Fibroblast of mammary gland (primary cell): ENCODE results near the gene GOLT1B.

Source experiments
- DNase-seq: peaks from one replicate; pipeline ENCODE4 v3.0.0-alpha.2; 2010; ENCODE audit warnings: low read depth
- H3K4me3 ChIP-seq: 2 replicates; pipeline ENCODE4 v1.5.1; 2011; ENCODE audit warnings: low read depth, mild to moderate bottlenecking, low read length, moderate library complexity; ENCODE audit not compliant: control insufficient read depth
- CTCF ChIP-seq: conservative IDR thresholded peaks from 2 replicates; pipeline ENCODE4 v1.5.1; 2011; ENCODE audit warnings: low read depth, low read length, inconsistent platforms; ENCODE audit not compliant: control insufficient read depth, insufficient read depth

Gene GOLT1B

GRCh38 chr12:21543151-21543550 is 41.6 kb downstream of the GOLT1B start:
- no peak for DNase-seq
- H3K4me3 ChIP-seq: no peak overlapping the region
- no peak for TF ChIP-seq CTCF

DNA sequence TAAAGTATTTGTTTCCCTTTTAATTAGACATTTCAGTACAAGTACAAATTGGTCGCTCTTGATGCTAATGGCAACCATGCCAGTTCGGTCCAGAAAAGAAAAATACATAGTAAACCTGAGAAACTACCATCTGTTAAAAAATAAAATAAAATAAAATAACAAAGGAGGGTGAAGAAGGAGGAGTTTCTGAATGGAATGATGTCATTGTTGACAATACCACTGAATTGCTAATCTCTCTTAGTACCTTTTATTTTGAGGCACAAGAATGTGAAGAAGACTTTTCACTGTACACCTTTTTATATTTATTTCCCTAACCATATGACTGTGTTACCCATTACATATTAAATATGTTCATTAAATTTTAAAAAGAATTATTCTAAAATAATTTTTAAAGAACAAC is 44.0 kb downstream of the GOLT1B start:
- no peak for TF ChIP-seq CTCF
- no peak for DNase-seq
- no peak overlapping the region for H3K4me3 ChIP-seq

GRCh38 chr12:21546716-21547115 is 45.1 kb downstream of the GOLT1B start:
- TF ChIP-seq CTCF: no peak
- no peak for DNase-seq
- no peak overlapping the region for H3K4me3 ChIP-seq

DNA sequence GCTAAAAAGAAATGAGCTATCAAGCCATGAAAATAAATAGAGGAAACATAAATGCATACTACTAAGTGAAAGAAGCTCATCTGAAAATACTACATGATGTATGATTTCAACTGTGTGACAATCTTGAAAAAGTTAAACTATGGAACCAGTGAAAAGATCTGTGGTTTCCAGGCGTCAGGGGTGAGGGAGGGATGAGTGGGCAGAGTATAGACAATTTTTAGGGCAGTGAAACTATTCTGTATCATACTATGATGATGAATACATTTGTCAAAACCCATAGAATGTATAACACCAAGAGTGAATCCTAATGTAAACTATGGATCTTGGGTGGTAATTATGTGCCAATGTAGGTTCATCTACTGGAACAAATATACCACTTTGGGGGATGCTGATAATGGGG is 45.8 kb downstream of the GOLT1B start:
- TF ChIP-seq CTCF: no peak
- no peak for DNase-seq
- no peak overlapping the region for H3K4me3 ChIP-seq

DNA sequence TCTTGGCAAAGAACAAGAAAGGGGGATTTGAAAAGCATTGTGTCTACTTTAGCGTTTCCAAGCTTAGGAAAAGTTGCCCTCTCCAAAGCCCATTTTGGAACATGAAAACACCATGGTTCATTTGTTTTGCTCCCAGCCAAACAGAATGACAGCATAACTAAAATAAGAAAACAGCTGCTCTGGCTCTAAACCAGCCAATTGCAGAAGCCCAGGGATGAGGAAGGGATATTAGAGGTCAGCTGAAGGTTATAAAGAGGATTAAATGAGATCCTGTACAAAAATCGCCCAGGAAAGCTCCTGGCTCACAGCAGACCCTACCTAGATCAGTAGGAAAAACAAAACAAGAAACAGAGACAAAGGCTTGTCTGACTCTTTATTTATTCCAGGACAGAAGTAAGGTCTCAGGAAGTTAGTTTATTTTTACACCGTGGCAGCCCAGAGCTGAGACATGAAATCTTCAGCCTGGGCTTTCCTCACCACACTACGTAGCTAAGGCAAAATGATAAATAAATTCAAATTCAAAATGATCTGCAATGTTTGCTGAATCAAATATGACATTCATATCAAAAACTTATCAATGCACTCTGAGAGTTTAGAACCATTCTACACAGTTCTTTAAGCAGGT is 50.4 kb downstream of the GOLT1B start:
- TF ChIP-seq CTCF: no peak
- H3K4me3 ChIP-seq: no peak overlapping the region
- DNase-seq: no peak

DNA sequence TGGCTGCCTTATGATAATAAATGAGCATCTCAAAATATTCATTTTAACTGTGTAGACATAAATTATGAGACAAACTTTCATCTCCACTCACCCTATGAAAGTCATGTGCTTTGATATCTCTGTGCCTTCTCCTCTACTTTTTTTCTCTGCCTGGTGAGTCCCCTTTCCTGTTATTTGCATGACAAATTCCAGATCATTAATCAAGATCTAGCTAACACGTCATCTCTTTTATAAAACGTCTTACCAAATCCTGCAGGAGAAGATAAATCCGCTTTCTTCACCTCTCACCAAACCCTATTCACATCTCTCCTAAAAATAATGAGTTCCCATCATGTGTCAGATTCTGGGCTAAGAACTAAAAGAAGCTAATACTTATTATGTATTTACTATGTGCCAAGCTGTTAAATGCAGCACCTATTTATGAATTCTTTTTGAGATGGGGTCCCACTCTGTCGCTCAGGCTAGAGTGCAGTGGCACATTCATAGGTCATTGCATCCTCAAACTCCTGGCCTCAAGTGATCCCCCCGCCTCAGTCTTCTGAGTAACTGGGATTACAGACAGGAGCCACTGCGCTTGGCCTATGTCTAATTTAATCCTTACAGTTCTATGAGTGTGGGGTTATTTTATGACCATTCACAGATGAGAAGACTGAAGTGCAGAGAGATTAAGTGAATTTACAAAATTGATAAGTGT is 51.2 kb downstream of the GOLT1B start:
- no peak overlapping the region for H3K4me3 ChIP-seq
- no peak for TF ChIP-seq CTCF
- DNase-seq: no peak
